ENCODE data around the gene BRINP3. TPM values are rescaled to one million over a fixed set of nuclear protein-coding genes. Genes with fewer than 3 reads are reported as not detected.

Gene BRINP3
- polyA plus RNA-seq, 1 donor from 2014 or later: 7.7 TPM

GRCh38 chr1:190277107-190277506 is 200.6 kb downstream of the BRINP3 start:
- TF ChIP-seq MXI1 (conservative IDR thresholded peaks at IDR 0.05; ENCODE audit: poor library complexity, severe bottlenecking): no peak
- TF ChIP-seq REST (IDR thresholded peaks at IDR 0.05; ENCODE audit: borderline replicate concordance): no peak
- TF ChIP-seq SMC3 (conservative IDR thresholded peaks at IDR 0.05; ENCODE audit: poor library complexity): no peak
- Histone ChIP-seq H3K9ac (ENCODE audit: low read length) (no peak overlapping the region), H3K9me2 (ENCODE audit: insufficient read depth, low read length) (no peaks in the 10 kb centered on the region), H4K20me1 (ENCODE audit: insufficient read depth) (no peaks in the 10 kb centered on the region), H3F3A (ENCODE audit: insufficient read depth, low read length, poor library complexity, severe bottlenecking) (no peaks in the 10 kb centered on the region), H2AFZ (ENCODE audit: low read depth, low read length) (no peak overlapping the region), H3K4me2 (ENCODE audit: low read length) (no peak overlapping the region), H3K27me3 (ENCODE audit: insufficient read depth, low read depth, low read length) (no peaks in the 10 kb centered on the region), H3K36me3 (ENCODE audit: insufficient read depth, low read length) (no peaks in the 10 kb centered on the region), H3K79me2 (replicated peaks; ENCODE audit: insufficient read depth, low read length) (no peaks in the 10 kb centered on the region), H3K27ac (ENCODE audit: low read length) (no peak overlapping the region), H3K9me3 (ENCODE audit: low read length) (no peaks in the 10 kb centered on the region), H3K4me3 (ENCODE audit: low read length) (no peak overlapping the region)

- Histone ChIP-seq H2AFZ (ENCODE audit: low read depth, low read length) (no peak overlapping the region), H3K79me2 (replicated peaks; ENCODE audit: insufficient read depth, low read length) (no peaks in the 10 kb centered on the region), H3K4me2 (ENCODE audit: low read length) (no peak overlapping the region), H3K27ac (ENCODE audit: low read length) (no peak overlapping the region), H3F3A (ENCODE audit: insufficient read depth, low read length, poor library complexity, severe bottlenecking) (no peaks in the 10 kb centered on the region), H3K4me3 (ENCODE audit: low read length) (no peak overlapping the region), H3K9me2 (ENCODE audit: insufficient read depth, low read length) (no peaks in the 10 kb centered on the region), H3K36me3 (ENCODE audit: insufficient read depth, low read length) (no peaks in the 10 kb centered on the region), H3K9me3 (ENCODE audit: low read length) (no peaks in the 10 kb centered on the region), H3K27me3 (ENCODE audit: insufficient read depth, low read depth, low read length) (no peaks in the 10 kb centered on the region), H3K9ac (ENCODE audit: low read length) (no peak overlapping the region), H4K20me1 (ENCODE audit: insufficient read depth) (no peaks in the 10 kb centered on the region)
- no peak for TF ChIP-seq RAD21 (conservative IDR thresholded peaks at IDR 0.05)
- no peak for TF ChIP-seq POLR2AphosphoS5 (IDR thresholded peaks at IDR 0.05)
- TF ChIP-seq EZH2 (IDR thresholded peaks at IDR 0.05; ENCODE audit: borderline replicate concordance, insufficient read depth, low read length, poor library complexity, severe bottlenecking): no peak
- TF ChIP-seq TAF1 (IDR thresholded peaks at IDR 0.05; ENCODE audit: low read depth): no peak
- no peak for TF ChIP-seq CTCF (IDR thresholded peaks at IDR 0.05; ENCODE audit: poor library complexity, severe bottlenecking)
- TF ChIP-seq SMC3 (conservative IDR thresholded peaks at IDR 0.05; ENCODE audit: poor library complexity): no peak
- no peak for TF ChIP-seq REST (IDR thresholded peaks at IDR 0.05; ENCODE audit: borderline replicate concordance)
- TF ChIP-seq MXI1 (conservative IDR thresholded peaks at IDR 0.05; ENCODE audit: poor library complexity, severe bottlenecking): no peak
- no peak for TF ChIP-seq EP300 (conservative IDR thresholded peaks at IDR 0.05; ENCODE audit: poor library complexity, severe bottlenecking)
Observed at GRCh38 chr1:190274721-190275120, 202.9 kb downstream of the BRINP3 start.
